Right lobe of liver (tissue), 6 donors: ENCODE measurements around the gene ADARB1. TPM values are rescaled to one million over a fixed set of nuclear protein-coding genes. Genes with fewer than 3 reads are reported as not detected.
A peak's percentile ranks its signal among the peaks of the same experiment; 100 is the strongest.

Experiments
- ATAC-seq, 4 donors: fragments of 200-7000 bp; cut with Tn5 transposase; one replicate each; pipeline ENCODE4 v1.9.1; 2020; ENCODE audit warnings: mild to moderate bottlenecking in 4 of 4, moderate library complexity in 4 of 4
- DNase-seq, 3 donors: peaks; one replicate each; pipeline ENCODE4 v3.0.0-alpha.2; 2020
- H3K27ac ChIP-seq, 3 donors: fragments of 200-600 bp; one replicate each; pipeline ENCODE4 v1.8.0; 2022
- H3K27me3 ChIP-seq, 2 donors: fragments of 200-600 bp; one replicate each; pipeline ENCODE4 v1.8.0; 2022
- H3K36me3 ChIP-seq, 4 donors: fragments of 200-600 bp; sonication (generic) in 1 of 4; one replicate each; pipeline versions ENCODE4 v1.5.1 to v1.8.0; 2017 to 2022; ENCODE audit warnings: control low read depth in 1 of 4
- H3K4me1 ChIP-seq, 4 donors: fragments of 200-600 bp; sonication (generic) in 1 of 4; one replicate each; pipeline versions ENCODE4 v1.5.1 to v1.8.0; 2017 to 2022; ENCODE audit warnings: control low read depth in 1 of 4
- H3K4me3 ChIP-seq, 3 donors: fragments of 200-600 bp; one replicate each; pipeline ENCODE4 v1.8.0; 2022
- H3K9me3 ChIP-seq, 4 donors: fragments of 200-600 bp; sonication (generic) in 1 of 4; one replicate each; pipeline versions ENCODE4 v1.5.1 to v1.8.0; 2017 to 2022; ENCODE audit warnings: control low read depth in 1 of 4
- CTCF ChIP-seq, 4 donors: fragments of 200-600 bp in 3 of 4; fragments of 450-650 bp in 1 of 4; IDR thresholded peaks; one replicate each; pipeline versions ENCODE4 v1.5.1 to v1.8.0; 2016 to 2022; ENCODE audit warnings: antibody characterized with exemption in 4 of 4, mild to moderate bottlenecking in 2 of 4
- POLR2A ChIP-seq: fragments of 450-650 bp; IDR thresholded peaks from one replicate; pipeline ENCODE4 v1.6.1; 2017; ENCODE audit warnings: antibody characterized with exemption, mild to moderate bottlenecking
- WGBS: methylation state at CpG from one replicate; pipeline ENCODE4 v1.1.6; 2018; ENCODE audit warnings: low coverage, low lambda C conversion rate; ENCODE audit not compliant: insufficient coverage; ENCODE audit errors: missing lambda C conversion rate; 5-methylcytosine and 5-hydroxymethylcytosine counted together
- intact Hi-C, 2 donors: fragments of 100-400 bp; cut with DNase I; formaldehyde crosslinking; loops; one replicate each; pipeline versions ENCODE4 v1.11.2 to v1.14.1; 2022
- total RNA-seq, 6 experiments: library from RNA; depleted of rRNA in 2 of 6; stranded (reverse); fragments of >200 nt in 2 of 6; fragmentation: NEBNext Ultra II Directional in 3 of 6; extraction: Animal tissue kit (Norgen Biotek cat#: 25700) in 3 of 6; gene quantifications; one replicate each; pipeline versions ENCODE4 v1.1.0 to v1.2.4, GENCODE V29; 2016 to 2023
- donor health status: DM: no; HTN: yes; CAD: no.
- donor health status: DM: no; HTN: no; CAD: no.
- donor health status: DM: no; HTN: no; CAD: no.
- donor health status: DM: no; HTN: yes; CAD: no.
- donor health status: DM: no; HTN: yes; CAD: no.

ADARB1 gene
- total RNA-seq, 6 experiments from 2014 or later, result 4.7 to 9.9 (median 8.6) TPM

- TF ChIP-seq CTCF (IDR thresholded peaks at IDR 0.05), result no peak
- TF ChIP-seq POLR2A, result no peak
- no peaks in the 10 kb centered on the region for H3K4me1 ChIP-seq
- DNase-seq, result no peak
- no peaks in the 10 kb centered on the region for H3K27me3 ChIP-seq
- intact Hi-C loops, result no loop called here
- H3K27ac ChIP-seq, result no peak overlapping the region
- 74% methylated on average over 3 of the region's 3 CpGs for WGBS
- ATAC-seq, result no peak
- no peaks in the 10 kb centered on the region for H3K36me3 ChIP-seq
- no peak overlapping the region for H3K4me3 ChIP-seq
- H3K9me3 ChIP-seq, result no peaks in the 10 kb centered on the region
Measured at GRCh38 chr21:45209046-45209445, 134.7 kb downstream of the ADARB1 start.

GRCh38 chr21:45209685-45210284 is 135.4 kb downstream of the ADARB1 start:
- no peak overlapping the region for H3K4me3 ChIP-seq
- intact Hi-C loops, result no loop called here
- ATAC-seq (peak in 3 of 4 donors; percentile 47 to 56 (median 52)), DNase-seq (no peak)
- H3K9me3 ChIP-seq, result no peaks in the 10 kb centered on the region
- TF ChIP-seq CTCF (IDR thresholded peaks at IDR 0.05) (no peak), POLR2A (no peak)
- H3K27me3 ChIP-seq, result no peaks in the 10 kb centered on the region
- no peaks in the 10 kb centered on the region for H3K36me3 ChIP-seq
- no peak overlapping the region for H3K27ac ChIP-seq
- WGBS, result 60% methylated on average over 8 of the region's 8 CpGs
- H3K4me1 ChIP-seq, result no peaks in the 10 kb centered on the region

- 92% methylated on average over 11 of the region's 12 CpGs for WGBS
- Histone ChIP-seq H3K9me3 (no peaks in the 10 kb centered on the region), H3K4me3 (no peak overlapping the region), H3K27ac (no peak overlapping the region), H3K36me3 (no peaks in the 10 kb centered on the region), H3K27me3 (no peaks in the 10 kb centered on the region), H3K4me1 (no peaks in the 10 kb centered on the region)
- DNase-seq, result no peak
- intact Hi-C loops, result no loop called here
- no peak for TF ChIP-seq POLR2A
- ATAC-seq, result no peak
Measured at GRCh38 chr21:45210461-45210983, 136.1 kb downstream of the ADARB1 start.

GRCh38 chr21:45211661-45212060 is 137.3 kb downstream of the ADARB1 start:
- TF ChIP-seq CTCF (IDR thresholded peaks at IDR 0.05), result no peak
- TF ChIP-seq POLR2A, result no peak
- Histone ChIP-seq H3K36me3 (no peaks in the 10 kb centered on the region), H3K27me3 (no peaks in the 10 kb centered on the region), H3K4me3 (no peak overlapping the region), H3K4me1 (no peaks in the 10 kb centered on the region), H3K27ac (no peak overlapping the region), H3K9me3 (peaks cover 0 to 5% (median 0%) of the 10 kb centered on the region in 4 donors)
- intact Hi-C loops, result no loop called here
- no peak for ATAC-seq
- WGBS, result 84% methylated on average over 9 of the region's 9 CpGs
- no peak for DNase-seq

GRCh38 chr21:45213392-45213791 is 139.0 kb downstream of the ADARB1 start:
- DNase-seq (no peak), ATAC-seq (no peak)
- TF ChIP-seq POLR2A, result no peak
- no peak for TF ChIP-seq CTCF (IDR thresholded peaks at IDR 0.05)
- H3K4me3 ChIP-seq, result no peak overlapping the region
- no peaks in the 10 kb centered on the region for H3K27me3 ChIP-seq
- intact Hi-C loops, result no loop called here
- H3K27ac ChIP-seq, result no peak overlapping the region
- no peaks in the 10 kb centered on the region for H3K36me3 ChIP-seq
- no peaks in the 10 kb centered on the region for H3K4me1 ChIP-seq
- peaks cover 0 to 8% (median 0%) of the 10 kb centered on the region in 4 donors for H3K9me3 ChIP-seq
- 69% methylated on average over 2 of the region's 2 CpGs for WGBS
